Retinal pigment epithelial cell (primary cell): ENCODE data around the gene LDLRAD3.
"Not testable (repeated sequence)": the region's sequence is repeated elsewhere in the genome, so short reads cannot be mapped to it uniquely, and the experiment has no call there.

ENCODE experiments used
- DNase-seq: peaks from one replicate; pipeline ENCODE4 v3.0.0-alpha.2; 2010; ENCODE audit warnings: low read depth
- H3K4me3 ChIP-seq: 2 replicates; pipeline ENCODE4 v1.5.1; 2011; ENCODE audit warnings: mild to moderate bottlenecking, low read length, control low read depth, moderate library complexity
- TF ChIP-seq, protein P1 (sequence below): conservative IDR thresholded peaks from 2 replicates; pipeline ENCODE4 v1.5.1; 2011; ENCODE audit warnings: low read depth, low read length, control low read depth, inconsistent platforms

Gene LDLRAD3

GRCh38 chr11:36010010-36010740, 66.3 kb downstream of the LDLRAD3 start:
- H3K4me3 ChIP-seq, result no peak overlapping the region
- no peak for DNase-seq
- TF ChIP-seq, protein P1, sequence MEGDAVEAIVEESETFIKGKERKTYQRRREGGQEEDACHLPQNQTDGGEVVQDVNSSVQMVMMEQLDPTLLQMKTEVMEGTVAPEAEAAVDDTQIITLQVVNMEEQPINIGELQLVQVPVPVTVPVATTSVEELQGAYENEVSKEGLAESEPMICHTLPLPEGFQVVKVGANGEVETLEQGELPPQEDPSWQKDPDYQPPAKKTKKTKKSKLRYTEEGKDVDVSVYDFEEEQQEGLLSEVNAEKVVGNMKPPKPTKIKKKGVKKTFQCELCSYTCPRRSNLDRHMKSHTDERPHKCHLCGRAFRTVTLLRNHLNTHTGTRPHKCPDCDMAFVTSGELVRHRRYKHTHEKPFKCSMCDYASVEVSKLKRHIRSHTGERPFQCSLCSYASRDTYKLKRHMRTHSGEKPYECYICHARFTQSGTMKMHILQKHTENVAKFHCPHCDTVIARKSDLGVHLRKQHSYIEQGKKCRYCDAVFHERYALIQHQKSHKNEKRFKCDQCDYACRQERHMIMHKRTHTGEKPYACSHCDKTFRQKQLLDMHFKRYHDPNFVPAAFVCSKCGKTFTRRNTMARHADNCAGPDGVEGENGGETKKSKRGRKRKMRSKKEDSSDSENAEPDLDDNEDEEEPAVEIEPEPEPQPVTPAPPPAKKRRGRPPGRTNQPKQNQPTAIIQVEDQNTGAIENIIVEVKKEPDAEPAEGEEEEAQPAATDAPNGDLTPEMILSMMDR, result no peak

DNA sequence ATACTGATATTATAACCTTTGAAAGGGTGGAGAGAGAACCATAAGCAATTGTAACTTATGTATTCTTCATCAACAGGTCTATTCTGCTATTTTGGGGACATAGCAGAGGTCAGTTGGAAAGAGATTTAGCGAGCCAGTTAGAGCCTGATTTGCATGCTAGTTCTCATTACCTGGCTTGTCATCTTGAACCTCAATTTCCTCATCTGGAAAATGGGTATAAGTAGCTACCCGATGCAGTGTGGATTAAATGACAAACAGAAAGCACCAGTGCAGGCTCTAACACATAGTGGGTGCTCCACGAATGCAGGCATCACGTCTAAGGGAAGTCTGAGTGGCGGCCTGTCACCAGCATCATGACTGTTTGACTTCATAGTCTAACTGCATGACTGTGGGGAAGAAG, 67.7 kb downstream of the LDLRAD3 start:
- TF ChIP-seq, protein P1, result no peak
- no peak for DNase-seq
- no peak overlapping the region for H3K4me3 ChIP-seq

DNA sequence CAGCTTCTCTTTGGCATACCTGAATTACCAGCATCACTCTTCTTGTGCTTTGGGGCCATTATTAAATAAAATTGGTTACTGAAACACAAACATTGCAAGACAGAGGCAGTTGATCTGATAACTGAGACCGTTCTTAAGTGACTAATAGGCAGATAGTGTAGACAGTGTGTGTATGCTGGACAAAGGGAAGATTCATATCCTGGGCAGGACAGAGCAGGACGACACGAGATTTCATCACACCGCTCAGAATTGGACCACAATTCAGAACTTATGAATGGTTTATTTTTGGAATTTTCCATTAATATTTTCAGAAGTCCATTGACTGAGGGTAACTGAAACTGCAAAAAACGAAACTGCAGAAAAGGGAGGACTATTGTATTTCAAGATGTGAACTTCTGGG, 68.6 kb downstream of the LDLRAD3 start:
- no peak overlapping the region for H3K4me3 ChIP-seq
- TF ChIP-seq, protein P1, result no peak
- DNase-seq, result no peak

DNA sequence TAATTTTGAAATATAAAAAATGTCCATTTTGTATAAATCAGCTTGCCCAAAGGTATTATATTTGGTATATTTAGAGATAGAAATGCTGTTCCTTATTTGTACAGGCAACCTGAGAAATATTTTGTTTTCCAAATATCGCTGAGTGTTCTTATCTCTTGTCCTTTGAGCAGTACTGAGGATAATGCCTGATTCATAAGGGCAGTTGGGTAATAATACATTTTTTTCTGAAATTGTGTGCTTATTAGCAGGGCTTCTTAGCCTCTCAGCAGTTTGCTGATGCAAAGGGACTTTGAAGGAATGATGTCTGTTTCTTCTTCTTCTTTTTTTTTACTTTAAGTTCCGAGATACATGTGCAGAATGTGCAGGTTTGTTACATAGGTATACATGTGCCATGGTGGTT, 69.1 kb downstream of the LDLRAD3 start:
- TF ChIP-seq, protein P1, result no peak
- no peak overlapping the region for H3K4me3 ChIP-seq
- DNase-seq, result no peak

DNA sequence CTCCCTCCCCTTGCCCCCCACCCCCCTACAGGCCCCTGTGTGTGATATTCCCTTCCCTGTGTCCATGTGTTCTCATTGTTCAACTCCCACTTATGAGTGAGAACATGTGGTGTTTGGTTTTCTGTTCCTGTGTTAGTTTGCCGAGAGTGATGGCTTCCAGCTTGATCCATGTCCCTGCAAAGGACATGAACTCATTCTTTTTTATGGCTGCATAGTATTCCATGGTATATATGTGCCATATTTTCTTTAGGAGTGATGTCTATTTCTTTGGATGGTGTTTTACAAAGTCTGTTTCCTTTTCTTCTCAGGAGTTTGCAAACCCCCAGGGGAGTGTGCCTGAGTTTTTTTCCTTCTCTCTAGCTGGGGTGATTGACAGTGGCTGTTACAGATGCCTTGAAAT, 69.6 kb downstream of the LDLRAD3 start:
- not testable (repeated sequence) for H3K4me3 ChIP-seq, DNase-seq

- TF ChIP-seq, protein P1, result no peak
- no peak overlapping the region for H3K4me3 ChIP-seq
- DNase-seq, result no peak
These were observed 70.4 kb downstream of the LDLRAD3 start for GRCh38 chr11:36013950-36014897.

- no peak for DNase-seq
- H3K4me3 ChIP-seq, result no peak overlapping the region
- TF ChIP-seq, protein P1, result no peak
These were observed 71.2 kb downstream of the LDLRAD3 start for GRCh38 chr11:36014898-36015665.
